Tibial nerve (tissue), 3 donors: ENCODE measurements around the gene GPR155.

Experiments
- POLR2A ChIP-seq, 2 donors: fragments of 450-650 bp; IDR thresholded peaks; one replicate each; pipeline ENCODE4 v1.6.1; 2017; ENCODE audit warnings: antibody characterized with exemption in 2 of 2, mild to moderate bottlenecking in 2 of 2, moderate library complexity in 2 of 2
- TF ChIP-seq, protein P1 (sequence below), 5 experiments: fragments of 200-600 bp in 3 of 5; fragments of 450-650 bp in 2 of 5; sonication (generic) in 3 of 5; IDR thresholded peaks; one replicate each; pipeline ENCODE4 v1.5.1; 2016 to 2019; ENCODE audit warnings: antibody characterized with exemption in 5 of 5, mild to moderate bottlenecking in 3 of 5, moderate library complexity in 2 of 5

DNA sequence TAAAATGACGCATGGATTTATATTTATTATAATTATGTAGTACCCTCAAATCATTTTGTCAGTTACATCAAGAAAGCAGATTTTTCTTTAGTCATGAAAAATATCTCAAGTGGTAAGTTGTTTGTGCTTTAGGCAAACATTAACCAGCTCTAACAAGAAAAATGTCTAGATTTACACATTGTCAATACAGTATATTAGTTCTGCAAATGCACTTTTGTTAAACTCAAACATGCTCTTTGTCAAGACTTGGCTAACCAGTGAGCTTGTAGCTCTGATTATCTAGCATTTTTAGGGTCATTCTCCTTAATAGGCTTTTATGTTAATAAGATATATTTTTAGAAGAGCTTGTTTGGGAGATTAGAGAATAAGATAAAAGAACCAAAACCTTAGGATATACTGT is 58.6 kb downstream of the GPR155 start:
- TF ChIP-seq, protein P1, sequence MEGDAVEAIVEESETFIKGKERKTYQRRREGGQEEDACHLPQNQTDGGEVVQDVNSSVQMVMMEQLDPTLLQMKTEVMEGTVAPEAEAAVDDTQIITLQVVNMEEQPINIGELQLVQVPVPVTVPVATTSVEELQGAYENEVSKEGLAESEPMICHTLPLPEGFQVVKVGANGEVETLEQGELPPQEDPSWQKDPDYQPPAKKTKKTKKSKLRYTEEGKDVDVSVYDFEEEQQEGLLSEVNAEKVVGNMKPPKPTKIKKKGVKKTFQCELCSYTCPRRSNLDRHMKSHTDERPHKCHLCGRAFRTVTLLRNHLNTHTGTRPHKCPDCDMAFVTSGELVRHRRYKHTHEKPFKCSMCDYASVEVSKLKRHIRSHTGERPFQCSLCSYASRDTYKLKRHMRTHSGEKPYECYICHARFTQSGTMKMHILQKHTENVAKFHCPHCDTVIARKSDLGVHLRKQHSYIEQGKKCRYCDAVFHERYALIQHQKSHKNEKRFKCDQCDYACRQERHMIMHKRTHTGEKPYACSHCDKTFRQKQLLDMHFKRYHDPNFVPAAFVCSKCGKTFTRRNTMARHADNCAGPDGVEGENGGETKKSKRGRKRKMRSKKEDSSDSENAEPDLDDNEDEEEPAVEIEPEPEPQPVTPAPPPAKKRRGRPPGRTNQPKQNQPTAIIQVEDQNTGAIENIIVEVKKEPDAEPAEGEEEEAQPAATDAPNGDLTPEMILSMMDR (IDR thresholded peaks at IDR 0.05) = no peak
- no peak for TF ChIP-seq POLR2A (IDR thresholded peaks at IDR 0.05)
